ENCODE results near the gene RYR2. TPM values are rescaled to one million over a fixed set of nuclear protein-coding genes. Genes with fewer than 3 reads are reported as not detected.

Gene RYR2
- total and polyA plus RNA-seq, 2 of the 8 experiments (the other 6 are each of a cell fraction or from before 2014, with no cell fraction given), result 1.3 to 4.4 TPM

- Histone ChIP-seq H3K27me3 (replicated peaks in 1 of 4; ENCODE audit: control insufficient read depth in 3 of 4, extremely low read depth in 1 of 4, insufficient read depth in 3 of 4, low read length in 3 of 4) (no peaks in the 10 kb centered on the region), H3K23me2 (ENCODE audit: low read depth, low read length) (no peaks in the 10 kb centered on the region), H2BK15ac (ENCODE audit: low read length) (no peak overlapping the region), H3K79me1 (ENCODE audit: low read depth, low read length) (no peaks in the 10 kb centered on the region), H4K20me1 (replicated peaks in 1 of 2; ENCODE audit: control insufficient read depth in 1 of 2, insufficient read depth in 2 of 2, low read length in 2 of 2) (no peaks in the 10 kb centered on the region), H3K4me2 (ENCODE audit: insufficient read depth in 1 of 2, low read depth in 2 of 2, low read length in 2 of 2) (no peak overlapping the region), H2BK120ac (replicated peaks; ENCODE audit: low read depth, low read length) (no peak overlapping the region), H3K18ac (ENCODE audit: extremely low read depth, low read length) (no peak overlapping the region), H3K23ac (ENCODE audit: insufficient read length) (no peak overlapping the region), H2BK20ac (ENCODE audit: low read length) (no peak overlapping the region), H3K9me3 (ENCODE audit: insufficient read depth in 2 of 2, low read depth in 1 of 2, low read length in 1 of 2) (no peaks in the 10 kb centered on the region; a peak in 1 of 4 replicates), H3K36me3 (ENCODE audit: control insufficient read depth in 2 of 4, insufficient read depth in 4 of 4, low read length in 3 of 4) (no peaks in the 10 kb centered on the region), H4K8ac (ENCODE audit: extremely low read depth, insufficient read depth, low read length) (no peak overlapping the region), H3K4ac (replicated peaks; ENCODE audit: insufficient read length, low read depth, low read length) (no peak overlapping the region), H3K14ac (ENCODE audit: insufficient read length) (no peak overlapping the region), H3K9ac (replicated peaks in 1 of 4; ENCODE audit: extremely low read depth in 1 of 4, low read depth in 3 of 4, low read length in 3 of 4) (no peak overlapping the region), H4K91ac (replicated peaks; ENCODE audit: insufficient read length, low read length) (no peak overlapping the region), H2AFZ (ENCODE audit: low read length) (no peak overlapping the region), H3K79me2 (ENCODE audit: control insufficient read depth in 1 of 2, insufficient read depth in 2 of 2, low read length in 2 of 2) (no peaks in the 10 kb centered on the region), H3K4me3 (ENCODE audit: extremely low read depth in 1 of 4, insufficient read depth in 2 of 4, low read depth in 3 of 4, low read length in 4 of 4) (no peak overlapping the region), H3K56ac (replicated peaks; ENCODE audit: insufficient read length, low read depth, low read length) (no peak overlapping the region), H4K5ac (ENCODE audit: insufficient read length, low read depth, low read length) (no peak overlapping the region), H2AK5ac (ENCODE audit: low read depth, low read length) (no peak overlapping the region), H3K4me1 (replicated peaks in 1 of 4; ENCODE audit: control insufficient read depth in 3 of 4, insufficient read depth in 4 of 4, low read length in 3 of 4) (peaks cover 0 to 5% (median 0%) of the 10 kb centered on the region in 4 experiments; a peak in 2 of 7 replicates), H2BK12ac (ENCODE audit: low read depth, low read length) (no peak overlapping the region), H2BK5ac (ENCODE audit: low read depth, low read length) (no peak overlapping the region), H3K27ac (ENCODE audit: low read depth, low read length) (no peak overlapping the region)
- DNase-seq (ENCODE audit: low read depth in 1 of 2, low spot score in 2 of 2) (no peak), FAIRE-seq (no peak)
- ChIA-PET CTCF (ENCODE audit: partially characterized antibody) (interaction anchor here (0.6 to 0.7 kb wide), 3 partner anchors 16 to 1086 kb away, joined by 3 to 4 read pairs (median 3); no protein-coding TSS in a partner anchor), POLR2A (ENCODE audit: partially characterized antibody) (no interaction called here)
- WGBS, 2 experiments (ENCODE audit: extremely low coverage in 1 of 2, insufficient coverage in 1 of 2, insufficient read length in 1 of 2, insufficient replicate concordance in 2 of 2, low coverage in 1 of 2, low lambda C conversion rate in 2 of 2, missing lambda C conversion rate in 1 of 2), result 60% methylated on average over 2 of the region's 2 CpGs; no CpG with 5 or more reads in 1 of the 2 experiments
- TF ChIP-seq TAF7 (optimal IDR thresholded peaks at IDR 0.05; ENCODE audit: borderline replicate concordance, low read depth, low read length) (no peak), BACH1 (IDR thresholded peaks at IDR 0.05; ENCODE audit: low read length) (no peak), TAF1 (IDR thresholded peaks at IDR 0.05; ENCODE audit: low read depth, low read length) (no peak), POLR2AphosphoS5 (IDR thresholded peaks at IDR 0.05; ENCODE audit: low read depth, low read length) (no peak)
Observed at GRCh38 chr1:237655778-237656177, 613.8 kb downstream of the RYR2 start.
